BLaER1 treated with 17β-estradiol and CSF1 and Interleukin-3, amounts not matched to agents 10 nM and 100 nM (cell line): ENCODE data around the gene MAP3K4.
A peak's percentile ranks its signal among the peaks of the same experiment; 100 is the strongest.

Experiments
- H3K27ac ChIP-seq, 11 experiments: shearing (Covaris generic); formaldehyde crosslinking; 2 replicates each; pipeline ENCODE4 v1.8.1; 2022
- H3K27me3 ChIP-seq, 11 experiments: shearing (Covaris generic); formaldehyde crosslinking; 2 replicates each; pipeline ENCODE4 v1.8.1; 2022
- H3K36me3 ChIP-seq, 11 experiments: shearing (Covaris generic); formaldehyde crosslinking; 2 replicates each; pipeline ENCODE4 v1.8.1; 2022
- H3K4me1 ChIP-seq, 10 experiments: shearing (Covaris generic); formaldehyde crosslinking; 2 replicates each; pipeline ENCODE4 v1.8.1; 2022
- H3K4me2 ChIP-seq, 11 experiments: shearing (Covaris generic); formaldehyde crosslinking; 2 replicates each; pipeline ENCODE4 v1.8.1; 2022
- H3K4me3 ChIP-seq, 10 experiments: shearing (Covaris generic); formaldehyde crosslinking; 2 replicates each; pipeline ENCODE4 v1.8.1; 2022
- H3K9ac ChIP-seq, 11 experiments: shearing (Covaris generic); formaldehyde crosslinking; 2 replicates each; pipeline ENCODE4 v1.8.1; 2022
- H3K9me3 ChIP-seq, 11 experiments: shearing (Covaris generic); formaldehyde crosslinking; replicated peaks in 1 of 11; 2 replicates each; pipeline ENCODE4 v1.8.1; 2022
- H4K20me1 ChIP-seq, 11 experiments: shearing (Covaris generic); formaldehyde crosslinking; 2 replicates each; pipeline ENCODE4 v1.8.1; 2022
- Cebpa-rat ChIP-seq, 11 experiments: shearing (Covaris generic); IDR thresholded peaks; 2 replicates each; pipeline ENCODE4 v1.8.1; 2022

MAP3K4 gene

DNA sequence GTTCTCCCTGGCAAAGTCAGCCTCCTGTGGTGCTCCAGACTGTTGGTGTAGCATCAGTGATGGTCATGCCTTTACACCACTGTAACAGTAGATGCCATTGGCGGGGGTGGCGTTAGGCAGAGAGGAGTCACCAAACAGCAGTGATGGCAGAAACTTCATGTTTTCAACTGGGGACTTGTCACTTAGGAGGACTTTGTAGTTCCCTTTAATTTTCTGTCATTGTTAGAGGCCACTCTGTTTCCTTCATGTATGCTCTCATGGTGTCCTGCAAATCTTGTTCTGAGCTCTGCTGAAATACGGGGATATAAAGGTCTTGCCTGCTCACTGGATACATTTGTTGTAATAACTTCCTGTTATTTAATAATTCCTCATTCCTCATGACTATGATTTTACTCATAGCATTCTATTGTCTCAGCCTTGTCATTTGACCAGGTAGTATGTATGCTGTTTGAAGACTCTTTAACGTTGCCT, 4.6 kb downstream of the MAP3K4 start:
- Histone ChIP-seq H3K9me3 (no peaks in the 10 kb centered on the region), H3K27ac (no peak overlapping the region), H3K9ac (no peak overlapping the region), H3K36me3 (peaks cover 0 to 31% (median 5%) of the 10 kb centered on the region in 11 experiments; a peak in 4 of 22 replicates), H3K27me3 (no peaks in the 10 kb centered on the region), H4K20me1 (peaks cover 4 to 85% (median 72%) of the 10 kb centered on the region in 11 experiments; a peak in 21 of 22 replicates), H3K4me2 (peak overlapping the region in 3 of 11 experiments; percentile 15 to 27 (median 22); a peak in 3 of 22 replicates), H3K4me1 (peaks cover 6 to 19% (median 9%) of the 10 kb centered on the region in 10 experiments), H3K4me3 (no peak overlapping the region)
- no peak for TF ChIP-seq Cebpa-rat (IDR thresholded peaks at IDR 0.05)

DNA sequence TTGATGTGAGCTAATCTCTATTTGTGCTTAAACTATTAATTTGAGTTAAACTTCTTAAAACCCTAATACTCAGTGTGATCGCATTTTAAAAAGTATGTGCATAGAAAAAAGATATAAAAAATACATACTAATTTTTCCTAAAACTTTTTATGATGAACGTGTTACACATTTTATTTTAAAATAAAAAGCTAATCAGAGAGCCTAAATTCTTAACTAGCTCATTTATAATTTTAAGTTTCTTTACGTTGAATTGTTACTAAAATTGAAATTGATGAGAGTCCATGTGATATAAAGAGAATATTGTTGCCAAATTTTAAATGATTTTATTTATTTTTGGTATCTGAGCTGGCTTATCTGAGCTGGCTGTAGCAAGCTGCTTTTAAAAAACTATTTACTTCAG, 6.6 kb downstream of the MAP3K4 start:
- no peak overlapping the region for H3K9ac ChIP-seq
- H3K27me3 ChIP-seq, result no peaks in the 10 kb centered on the region
- H3K4me3 ChIP-seq, result no peak overlapping the region
- TF ChIP-seq Cebpa-rat (IDR thresholded peaks at IDR 0.05), result no peak
- peaks cover 0 to 31% (median 5%) of the 10 kb centered on the region in 11 experiments; a peak in 4 of 22 replicates for H3K36me3 ChIP-seq
- no peaks in the 10 kb centered on the region for H3K9me3 ChIP-seq
- H4K20me1 ChIP-seq, result peaks cover 11 to 95% (median 68%) of the 10 kb centered on the region in 11 experiments; a peak in 21 of 22 replicates
- H3K27ac ChIP-seq, result no peak overlapping the region
- peaks cover 10 to 22% (median 16%) of the 10 kb centered on the region in 10 experiments for H3K4me1 ChIP-seq
- no peak overlapping the region for H3K4me2 ChIP-seq

DNA sequence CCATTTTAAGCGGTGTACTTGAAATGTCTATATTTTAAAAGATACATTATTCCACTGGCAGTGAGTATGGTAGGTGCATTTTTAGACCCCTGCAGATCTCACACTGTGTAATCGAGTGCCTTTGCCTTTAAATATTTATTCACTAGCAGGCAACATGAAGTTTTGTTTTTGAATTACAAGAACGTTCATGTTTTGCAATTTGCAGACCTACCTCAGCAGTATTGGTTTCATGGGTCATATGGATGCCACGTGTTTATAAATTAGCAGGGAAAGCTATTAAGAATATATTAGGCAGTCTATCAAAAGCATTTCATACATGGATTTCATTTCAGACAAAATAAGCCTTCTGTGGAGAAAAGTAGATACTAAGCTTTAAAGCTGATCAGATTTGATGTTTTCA, 7.2 kb downstream of the MAP3K4 start:
- no peak overlapping the region for H3K4me2 ChIP-seq
- H3K27me3 ChIP-seq, result no peaks in the 10 kb centered on the region
- H3K9ac ChIP-seq, result no peak overlapping the region
- H3K36me3 ChIP-seq, result peaks cover 0 to 26% (median 5%) of the 10 kb centered on the region in 11 experiments; a peak in 4 of 22 replicates
- no peak overlapping the region for H3K4me3 ChIP-seq
- H3K9me3 ChIP-seq, result no peaks in the 10 kb centered on the region
- no peak for TF ChIP-seq Cebpa-rat (IDR thresholded peaks at IDR 0.05)
- H3K27ac ChIP-seq, result no peak overlapping the region
- H4K20me1 ChIP-seq, result peaks cover 11 to 93% (median 66%) of the 10 kb centered on the region in 11 experiments; a peak in 21 of 22 replicates
- peaks cover 5 to 18% (median 11%) of the 10 kb centered on the region in 10 experiments; a peak in 19 of 20 replicates for H3K4me1 ChIP-seq

DNA sequence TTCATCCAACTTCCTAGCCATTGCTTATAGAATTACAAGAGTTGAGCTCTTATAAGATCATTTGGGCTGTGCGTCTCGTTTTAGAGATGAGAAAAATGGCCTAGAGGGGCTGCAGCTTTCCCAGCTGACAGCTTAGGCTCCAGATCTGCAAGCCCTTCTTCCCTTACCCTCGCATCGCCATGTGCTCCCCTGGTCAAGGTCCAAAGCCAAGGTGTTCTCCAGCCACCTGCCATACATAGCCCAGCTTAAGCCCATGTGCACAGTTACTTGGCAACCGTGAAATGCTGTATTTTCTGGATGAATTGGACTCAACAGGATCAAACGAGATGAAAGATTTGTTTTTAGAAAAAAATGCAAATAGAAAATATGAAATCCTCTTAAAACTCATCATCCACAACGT, 7.9 kb downstream of the MAP3K4 start:
- H3K4me3 ChIP-seq, result no peak overlapping the region
- no peak overlapping the region for H3K27ac ChIP-seq
- no peak for TF ChIP-seq Cebpa-rat (IDR thresholded peaks at IDR 0.05)
- H3K4me2 ChIP-seq, result no peak overlapping the region
- no peaks in the 10 kb centered on the region for H3K9me3 ChIP-seq
- H3K9ac ChIP-seq, result no peak overlapping the region
- H4K20me1 ChIP-seq, result peaks cover 11 to 92% (median 58%) of the 10 kb centered on the region in 11 experiments; a peak in 20 of 22 replicates
- H3K27me3 ChIP-seq, result no peaks in the 10 kb centered on the region
- H3K36me3 ChIP-seq, result peaks cover 0 to 18% (median 4%) of the 10 kb centered on the region in 11 experiments; a peak in 4 of 22 replicates
- peaks cover 5 to 18% (median 11%) of the 10 kb centered on the region in 10 experiments; a peak in 19 of 20 replicates for H3K4me1 ChIP-seq

DNA sequence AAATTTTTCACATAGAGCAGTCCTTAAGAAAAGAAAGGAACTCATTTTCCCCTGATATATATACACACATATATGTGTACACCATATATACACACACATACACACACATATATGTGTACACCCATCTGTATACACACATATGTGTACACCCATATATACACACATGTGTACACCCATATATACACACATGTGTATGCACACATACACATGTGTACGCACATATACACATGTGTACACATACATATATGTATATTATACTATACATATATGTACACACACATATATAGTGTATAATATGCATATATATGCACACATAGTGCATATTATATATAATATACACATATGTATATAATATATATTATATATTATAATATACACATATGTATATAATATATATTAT, 9.1 kb downstream of the MAP3K4 start:
- no peaks in the 10 kb centered on the region for H3K9me3 ChIP-seq
- TF ChIP-seq Cebpa-rat (IDR thresholded peaks at IDR 0.05), result no peak
- H3K9ac ChIP-seq, result no peak overlapping the region
- no peaks in the 10 kb centered on the region for H3K27me3 ChIP-seq
- H3K4me2 ChIP-seq, result no peak overlapping the region
- H4K20me1 ChIP-seq, result peaks cover 7 to 87% (median 47%) of the 10 kb centered on the region in 11 experiments; a peak in 18 of 22 replicates
- H3K27ac ChIP-seq, result no peak overlapping the region
- H3K36me3 ChIP-seq, result peaks cover 0 to 17% (median 4%) of the 10 kb centered on the region in 11 experiments; a peak in 4 of 22 replicates
- H3K4me1 ChIP-seq, result peaks cover 5 to 18% (median 11%) of the 10 kb centered on the region in 10 experiments; a peak in 19 of 20 replicates
- H3K4me3 ChIP-seq, result no peak overlapping the region

DNA sequence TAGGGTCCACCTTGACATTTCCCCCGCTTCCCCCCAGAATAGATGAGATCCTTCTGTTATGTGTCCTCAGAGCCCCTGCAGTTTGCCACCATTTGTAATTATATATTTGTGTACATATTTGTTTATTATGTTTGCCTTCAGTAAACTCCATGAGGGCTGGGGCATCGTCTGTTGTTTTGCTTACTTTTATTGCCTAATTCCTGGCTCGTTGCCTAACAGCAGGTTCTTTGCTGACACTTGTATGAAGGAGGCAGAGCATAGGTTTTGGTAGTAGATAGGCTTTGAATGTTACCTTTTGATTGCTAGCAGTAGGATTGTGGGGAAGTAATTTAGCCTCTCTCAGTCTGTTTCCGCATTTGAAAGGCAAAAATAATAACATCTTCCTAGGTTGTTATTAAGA, 9.9 kb downstream of the MAP3K4 start:
- peaks cover 5 to 12% (median 10%) of the 10 kb centered on the region in 10 experiments; a peak in 18 of 20 replicates for H3K4me1 ChIP-seq
- H3K27me3 ChIP-seq, result no peaks in the 10 kb centered on the region
- no peaks in the 10 kb centered on the region for H3K9me3 ChIP-seq
- peak overlapping the region in 8 of 11 experiments; percentile 17 to 56 (median 23); a peak in 13 of 22 replicates for H3K4me2 ChIP-seq
- TF ChIP-seq Cebpa-rat (IDR thresholded peaks at IDR 0.05), result no peak
- H3K27ac ChIP-seq, result no peak overlapping the region
- peaks cover 4 to 84% (median 40%) of the 10 kb centered on the region in 11 experiments; a peak in 18 of 22 replicates for H4K20me1 ChIP-seq
- no peak overlapping the region for H3K9ac ChIP-seq
- peaks cover 0 to 16% (median 5%) of the 10 kb centered on the region in 11 experiments; a peak in 4 of 22 replicates for H3K36me3 ChIP-seq
- H3K4me3 ChIP-seq, result no peak overlapping the region

DNA sequence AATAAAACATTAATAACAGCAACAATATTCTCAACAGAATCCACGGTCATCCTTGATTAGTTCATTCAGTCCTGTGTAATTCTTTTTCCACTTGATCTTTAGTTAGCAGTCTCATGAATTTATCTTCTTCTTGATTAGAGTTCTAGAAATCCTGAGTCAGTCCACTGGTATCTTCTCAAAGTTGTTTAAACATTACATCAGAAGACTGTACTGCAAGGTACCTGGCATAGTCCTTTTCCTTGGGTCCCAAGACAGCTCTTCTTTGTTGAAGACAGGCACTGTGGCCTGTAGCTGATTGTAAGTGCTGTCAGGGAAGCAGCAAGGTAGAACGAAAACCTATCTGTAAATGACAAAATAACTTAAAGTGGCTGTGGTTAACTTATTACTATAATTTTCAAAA, 11.8 kb downstream of the MAP3K4 start:
- Histone ChIP-seq H3K27me3 (no peaks in the 10 kb centered on the region), H3K4me1 (peaks cover 5 to 12% (median 9%) of the 10 kb centered on the region in 10 experiments; a peak in 18 of 20 replicates), H3K9ac (no peak overlapping the region), H3K27ac (no peak overlapping the region), H3K4me3 (no peak overlapping the region), H3K9me3 (no peaks in the 10 kb centered on the region), H3K4me2 (no peak overlapping the region), H4K20me1 (peaks cover 0 to 74% (median 30%) of the 10 kb centered on the region in 11 experiments; a peak in 15 of 22 replicates), H3K36me3 (peaks cover 0 to 13% (median 1%) of the 10 kb centered on the region in 11 experiments; a peak in 6 of 22 replicates)
- TF ChIP-seq Cebpa-rat (IDR thresholded peaks at IDR 0.05), result no peak

DNA sequence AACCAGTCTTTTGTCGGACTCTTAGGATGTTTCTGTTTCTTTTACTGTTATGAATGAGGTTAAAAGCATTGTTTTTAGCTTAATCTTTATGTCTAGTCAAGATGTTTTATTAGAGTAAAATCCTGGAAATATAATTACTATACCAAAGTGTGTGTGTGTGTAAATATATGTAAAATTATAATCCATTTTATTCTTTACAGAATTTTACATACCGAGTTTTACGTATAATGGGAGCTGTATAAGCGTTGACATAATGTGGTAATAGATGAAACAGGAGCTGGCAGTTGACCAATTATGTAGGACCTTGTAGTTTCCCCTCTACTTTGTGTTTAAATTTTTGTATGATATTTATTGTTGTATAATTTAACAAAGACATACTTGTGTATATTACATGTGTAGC, 16.7 kb downstream of the MAP3K4 start:
- Histone ChIP-seq H3K4me3 (no peak overlapping the region), H3K4me1 (no peaks in the 10 kb centered on the region), H3K36me3 (peaks cover 0 to 21% (median 9%) of the 10 kb centered on the region in 11 experiments; a peak in 10 of 22 replicates), H4K20me1 (peaks cover 0 to 69% (median 37%) of the 10 kb centered on the region in 11 experiments; a peak in 15 of 22 replicates), H3K27me3 (no peaks in the 10 kb centered on the region), H3K27ac (no peak overlapping the region), H3K9me3 (peaks cover 0 to 7% (median 0%) of the 10 kb centered on the region in 11 experiments; a peak in 4 of 22 replicates), H3K9ac (no peak overlapping the region), H3K4me2 (no peak overlapping the region)
- no peak for TF ChIP-seq Cebpa-rat (IDR thresholded peaks at IDR 0.05)

DNA sequence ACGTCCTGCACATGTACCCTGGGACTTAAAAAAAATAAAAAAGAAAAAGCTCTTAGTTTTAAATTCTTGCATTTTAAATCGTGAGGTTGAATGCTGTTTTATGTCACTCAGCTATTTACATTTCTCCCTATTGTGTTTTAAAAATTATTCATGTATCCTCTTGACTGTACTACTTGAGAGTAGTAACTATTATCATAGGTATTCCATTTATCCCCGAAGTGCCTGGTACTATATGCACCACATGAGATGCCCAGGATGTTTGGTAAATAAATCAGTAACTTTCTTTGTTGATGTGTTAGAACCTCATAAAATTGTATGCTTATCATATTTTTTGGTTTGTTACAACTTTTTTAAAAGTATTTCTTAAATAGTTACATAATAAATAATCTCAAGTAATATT, 18.4 kb downstream of the MAP3K4 start:
- H3K9me3 ChIP-seq, result peaks cover 0 to 20% (median 4%) of the 10 kb centered on the region in 11 experiments; a peak in 12 of 22 replicates
- no peak overlapping the region for H3K9ac ChIP-seq
- H3K4me1 ChIP-seq, result no peaks in the 10 kb centered on the region
- no peak overlapping the region for H3K4me2 ChIP-seq
- H3K27ac ChIP-seq, result no peak overlapping the region
- H3K27me3 ChIP-seq, result no peaks in the 10 kb centered on the region
- peaks cover 0 to 22% (median 15%) of the 10 kb centered on the region in 11 experiments; a peak in 17 of 22 replicates for H3K36me3 ChIP-seq
- H4K20me1 ChIP-seq, result peaks cover 0 to 66% (median 37%) of the 10 kb centered on the region in 11 experiments; a peak in 15 of 22 replicates
- no peak overlapping the region for H3K4me3 ChIP-seq
- no peak for TF ChIP-seq Cebpa-rat (IDR thresholded peaks at IDR 0.05)
